Measurements from ENCODE around the gene DCLRE1C.

GRCh38 chr10:14879928-14880193 is 74.0 kb downstream of the DCLRE1C start:
- TF ChIP-seq POLR2A (IDR thresholded peaks at IDR 0.05; ENCODE audit: low read depth, low read length) = no peak
- no peak for TF ChIP-seq CTCF (IDR thresholded peaks at IDR 0.05; ENCODE audit: extremely low read depth in 1 of 2, insufficient read depth in 1 of 2, low read depth in 1 of 2, low read length in 2 of 2)
- TF ChIP-seq MAX (IDR thresholded peaks at IDR 0.05; ENCODE audit: insufficient read depth, insufficient read length) = no peak
- no peak for TF ChIP-seq POLR2AphosphoS5 (IDR thresholded peaks at IDR 0.05; ENCODE audit: insufficient read depth, low read depth, low read length)
- TF ChIP-seq EZH2 (IDR thresholded peaks at IDR 0.05; ENCODE audit: borderline replicate concordance, low read depth, low read length, severe bottlenecking) = no peak

All from endothelial cell of umbilical vein (primary cell).